Psoas muscle (tissue), 8 donors: ENCODE results near the gene GJA9. TPM values are rescaled to one million over a fixed set of nuclear protein-coding genes. Genes with fewer than 3 reads are reported as not detected.

ENCODE experiments used
- ATAC-seq, 4 donors: fragments of 200-7000 bp; cut with Tn5 transposase; one replicate each; pipeline ENCODE4 v1.9.1; 2020; ENCODE audit warnings: moderate library complexity in 3 of 4, mild to moderate bottlenecking in 2 of 4
- DNase-seq, 2 donors: peaks; one replicate each; pipeline ENCODE4 v3.0.0-alpha.2; 2020
- H3K27ac ChIP-seq: fragments of 200-600 bp; one replicate; pipeline ENCODE4 v1.8.0; 2022
- H3K27me3 ChIP-seq, 3 donors: fragments of 200-600 bp in 1 of 3; one replicate each; pipeline versions ENCODE4 v1.6.1 to v1.8.0; 2013 to 2022; ENCODE audit warnings: low read length in 2 of 3, mild to moderate bottlenecking in 2 of 3, moderate library complexity in 1 of 3; ENCODE audit not compliant: insufficient read depth in 3 of 3
- H3K36me3 ChIP-seq, 2 donors: fragments of 200-600 bp in 1 of 2; one replicate each; pipeline versions ENCODE4 v1.6.1 to v1.8.0; 2013 to 2022; ENCODE audit warnings: low read depth in 1 of 2, mild to moderate bottlenecking in 1 of 2, moderate library complexity in 1 of 2; ENCODE audit not compliant: insufficient read depth in 1 of 2
- H3K4me1 ChIP-seq: fragments of 200-600 bp; one replicate; pipeline ENCODE4 v1.8.0; 2022
- H3K4me3 ChIP-seq: fragments of 200-600 bp; one replicate; pipeline ENCODE4 v1.8.0; 2022; ENCODE audit warnings: mild to moderate bottlenecking
- H3K9me3 ChIP-seq: fragments of 200-600 bp; one replicate; pipeline ENCODE4 v1.8.0; 2022
- WGBS, 3 donors: extraction: QIAGEN DNeasy Blood & Tissue Kit; methylation state at CpG; one replicate each; pipeline versions ENCODE4 v1.1.6 to v1.1.7; 2013; 5-methylcytosine and 5-hydroxymethylcytosine counted together
- intact Hi-C, 2 donors: fragments of 100-400 bp; cut with DNase I; formaldehyde crosslinking; loops; one replicate each; pipeline versions ENCODE4 v1.11.0 to v1.14.2; 2022
- long read RNA-seq, 2 donors: library from polyadenylated mRNA; unstranded; transcript quantifications; one replicate each; pipeline ENCODE4 v2.0.0, GENCODE V29; 2021
- polyA plus RNA-seq, 3 donors: library from polyadenylated mRNA; stranded (reverse); fragments of 200-250 nt; gene quantifications; one replicate each; pipeline ENCODE4 v1.2.3, GENCODE V29; 2013
- total RNA-seq, 4 donors: library from RNA; stranded (reverse); fragmentation: NEBNext Ultra II Directional in 2 of 4; extraction: Animal tissue kit (Norgen Biotek cat#: 25700) in 2 of 4; gene quantifications; one replicate each; pipeline versions ENCODE4 v1.2.1 to v1.2.4, GENCODE V29; 2021 to 2023
- TF ChIP-seq, protein P1 (sequence below): fragments of 200-600 bp; IDR thresholded peaks from one replicate; pipeline ENCODE4 v1.8.0; 2022; ENCODE audit warnings: antibody characterized with exemption
- donor health status: healthy with polysubstance abuse.
- donor health status: DM: no; HTN: no; CAD: no; lungs with moderate emphysema.
- donor health status: Bipolar disorder and iron deficiency.
- donor health status: healthy.
- donor health status: DM: yes; HTN: yes; CAD: no.
- donor health status: DM: no; HTN: no; CAD: no.
- donor health status: DM: no; HTN: no; CAD: no.
- donor health status: DM: yes; HTN: yes; CAD: no.

Gene GJA9
- not detected for total RNA-seq
- polyA plus RNA-seq, result not detected
- long read RNA-seq, donor 1, result 0 reads
- long read RNA-seq, donor 2, result 0 reads

DNA sequence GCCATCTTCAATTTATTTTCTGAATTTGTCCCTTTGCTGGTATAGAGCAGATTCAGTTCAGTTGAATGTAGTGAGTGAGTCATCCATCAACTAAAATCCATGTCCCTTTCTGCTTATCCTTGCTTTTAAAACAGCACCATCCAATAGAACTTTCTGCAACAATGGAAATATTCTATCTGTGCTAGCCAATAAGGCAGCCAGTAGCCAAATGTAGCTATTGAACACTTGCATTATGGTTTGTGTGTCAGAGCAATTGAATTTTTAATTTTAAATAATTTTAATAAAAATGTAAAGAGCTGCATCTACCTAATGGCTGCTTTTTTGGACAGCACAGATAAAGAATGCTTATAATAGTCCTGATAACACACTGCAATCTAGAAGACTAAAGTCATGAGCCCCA is at the start of gene GJA9:
Gene GJA9 (minus strand): TSS at position 101 of the 400 bp plus-strand sequence. CDS start 5,489 bp downstream, outside the sequence.
- no peaks in the 10 kb centered on the region for H3K27me3 ChIP-seq
- ATAC-seq (no peak), DNase-seq (no peak)
- TF ChIP-seq, protein P1, sequence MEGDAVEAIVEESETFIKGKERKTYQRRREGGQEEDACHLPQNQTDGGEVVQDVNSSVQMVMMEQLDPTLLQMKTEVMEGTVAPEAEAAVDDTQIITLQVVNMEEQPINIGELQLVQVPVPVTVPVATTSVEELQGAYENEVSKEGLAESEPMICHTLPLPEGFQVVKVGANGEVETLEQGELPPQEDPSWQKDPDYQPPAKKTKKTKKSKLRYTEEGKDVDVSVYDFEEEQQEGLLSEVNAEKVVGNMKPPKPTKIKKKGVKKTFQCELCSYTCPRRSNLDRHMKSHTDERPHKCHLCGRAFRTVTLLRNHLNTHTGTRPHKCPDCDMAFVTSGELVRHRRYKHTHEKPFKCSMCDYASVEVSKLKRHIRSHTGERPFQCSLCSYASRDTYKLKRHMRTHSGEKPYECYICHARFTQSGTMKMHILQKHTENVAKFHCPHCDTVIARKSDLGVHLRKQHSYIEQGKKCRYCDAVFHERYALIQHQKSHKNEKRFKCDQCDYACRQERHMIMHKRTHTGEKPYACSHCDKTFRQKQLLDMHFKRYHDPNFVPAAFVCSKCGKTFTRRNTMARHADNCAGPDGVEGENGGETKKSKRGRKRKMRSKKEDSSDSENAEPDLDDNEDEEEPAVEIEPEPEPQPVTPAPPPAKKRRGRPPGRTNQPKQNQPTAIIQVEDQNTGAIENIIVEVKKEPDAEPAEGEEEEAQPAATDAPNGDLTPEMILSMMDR, result no peak
- intact Hi-C loops, result no loop called here
- no peak within 1 kb of the TSS for H3K27ac ChIP-seq
- H3K9me3 ChIP-seq, result no peaks in the 10 kb centered on the region
- no peaks in the 10 kb centered on the region for H3K4me1 ChIP-seq
- H3K4me3 ChIP-seq, result no peak within 1 kb of the TSS
- H3K36me3 ChIP-seq, result no peaks in the 10 kb centered on the region

DNA sequence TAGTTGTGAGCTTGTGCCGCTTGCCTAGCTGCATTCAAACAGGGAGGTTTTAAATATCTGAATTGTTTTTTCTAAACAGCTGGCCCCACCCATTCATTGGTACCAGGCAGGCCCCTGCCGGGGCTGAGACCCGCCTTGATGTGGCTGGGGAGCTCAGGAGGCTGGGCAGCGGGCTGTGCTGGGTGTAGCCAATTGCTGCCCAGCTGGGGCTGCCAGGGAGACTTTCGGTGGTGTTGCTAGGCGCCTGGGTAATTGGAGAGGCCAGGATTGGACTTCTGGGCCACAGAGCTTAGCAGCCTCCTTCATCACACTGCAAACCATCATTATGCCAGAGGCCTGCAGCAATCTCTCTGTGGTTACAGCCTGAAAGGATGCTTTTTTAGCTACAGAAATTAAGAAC is 48.1 kb upstream of the GJA9 start:
- TF ChIP-seq, protein P1, result no peak
- DNase-seq, result no peak
- no peak for ATAC-seq
- H3K27me3 ChIP-seq, result no peaks in the 10 kb centered on the region
- no peaks in the 10 kb centered on the region for H3K36me3 ChIP-seq
- no peaks in the 10 kb centered on the region for H3K9me3 ChIP-seq
- H3K4me1 ChIP-seq, result no peaks in the 10 kb centered on the region
- WGBS, 3 donors, result 47 to 60% (median 58%) methylated on average over 6 of the region's 6 CpGs
- H3K4me3 ChIP-seq, result no peak overlapping the region
- intact Hi-C loops, result no loop called here
- H3K27ac ChIP-seq, result no peak overlapping the region

DNA sequence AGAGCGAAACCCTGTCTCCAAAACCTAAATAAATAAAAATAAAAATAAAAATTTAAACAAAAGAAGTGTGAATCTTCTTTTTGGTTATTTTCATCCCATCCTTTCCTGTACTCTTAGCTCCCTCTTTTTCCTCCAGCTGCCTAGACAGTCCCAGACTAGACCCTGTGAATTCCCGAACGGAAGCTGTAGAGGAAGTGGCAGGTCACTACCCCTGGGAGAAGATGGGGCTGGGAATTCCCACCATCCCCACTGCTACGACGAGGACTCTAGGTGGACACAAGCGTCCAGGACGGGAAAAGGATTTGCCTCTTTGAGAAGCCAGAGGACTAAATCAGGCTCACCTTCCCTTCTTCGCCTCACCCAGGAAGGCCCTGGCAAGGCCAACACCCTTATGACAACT is 47.7 kb upstream of the GJA9 start:
- Histone ChIP-seq H3K27ac (no peak overlapping the region), H3K27me3 (no peaks in the 10 kb centered on the region), H3K9me3 (no peaks in the 10 kb centered on the region), H3K4me1 (no peaks in the 10 kb centered on the region), H3K36me3 (no peaks in the 10 kb centered on the region), H3K4me3 (no peak overlapping the region)
- WGBS, 3 donors, result 70 to 74% (median 71%) methylated on average over 8 of the region's 8 CpGs
- intact Hi-C loops, result no loop called here
- DNase-seq (no peak), ATAC-seq (no peak)
- TF ChIP-seq, protein P1, result no peak

DNA sequence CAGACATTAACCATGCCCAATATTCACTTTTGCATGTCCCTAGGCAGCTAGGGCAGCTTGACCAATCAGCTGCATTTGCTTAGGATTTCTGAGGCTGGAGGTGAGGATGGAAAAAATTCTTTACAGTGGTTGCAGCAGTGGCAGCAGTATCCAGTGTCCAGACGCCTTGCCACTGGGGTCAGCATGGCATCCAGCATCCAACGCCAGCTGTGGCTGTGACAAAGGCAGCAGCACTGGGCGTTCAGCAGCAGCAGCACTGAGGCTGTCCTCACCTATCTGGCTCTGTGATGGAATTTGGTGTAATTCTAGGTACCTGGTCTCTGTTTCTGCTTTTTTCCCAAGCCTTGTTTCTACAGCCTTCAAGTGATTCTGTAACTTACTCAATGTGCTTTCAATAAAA is 44.7 kb upstream of the GJA9 start:
- no peak overlapping the region for H3K4me3 ChIP-seq
- intact Hi-C loops, result no loop called here
- H3K27ac ChIP-seq, result no peak overlapping the region
- no peaks in the 10 kb centered on the region for H3K4me1 ChIP-seq
- no peaks in the 10 kb centered on the region for H3K36me3 ChIP-seq
- H3K9me3 ChIP-seq, result no peaks in the 10 kb centered on the region
- DNase-seq (no peak), ATAC-seq (no peak)
- TF ChIP-seq, protein P1, result no peak
- H3K27me3 ChIP-seq, result no peaks in the 10 kb centered on the region
- 51 to 60% (median 58%) methylated on average over 3 of the region's 3 CpGs for WGBS, 3 donors

DNA sequence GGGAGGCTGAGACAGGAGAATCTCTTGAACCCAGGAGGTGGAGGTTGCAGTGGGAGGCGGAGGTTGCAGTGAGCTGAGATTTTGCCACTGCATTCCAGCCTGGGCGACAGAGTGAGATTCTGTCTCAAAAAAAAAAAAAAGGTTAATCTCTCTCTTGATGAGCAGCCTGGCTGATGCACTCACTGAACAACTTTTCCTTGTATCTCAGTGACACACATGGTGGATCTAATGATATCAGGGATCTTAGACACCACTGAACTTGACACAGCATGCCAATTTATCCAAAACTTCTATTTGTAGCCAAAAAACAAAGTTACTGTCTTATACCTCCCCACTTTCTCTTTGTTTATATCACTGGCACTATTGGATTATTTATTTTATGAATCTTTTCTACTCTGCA is 44.0 kb upstream of the GJA9 start:
- intact Hi-C loops, result no loop called here
- Histone ChIP-seq H3K27ac (no peak overlapping the region), H3K27me3 (no peaks in the 10 kb centered on the region), H3K9me3 (no peaks in the 10 kb centered on the region), H3K4me3 (no peak overlapping the region), H3K36me3 (no peaks in the 10 kb centered on the region), H3K4me1 (no peaks in the 10 kb centered on the region)
- no peak for ATAC-seq
- TF ChIP-seq, protein P1, result no peak
- 90 to 95% (median 92%) methylated on average over 2 of the region's 2 CpGs for WGBS, 3 donors
- DNase-seq, result no peak
